ENCODE measurements around the gene PCNT. TPM values are rescaled to one million over a fixed set of nuclear protein-coding genes. Genes with fewer than 3 reads are reported as not detected.

PCNT gene
- total RNA-seq, 1 donor from 2014 or later, result 39.9 TPM

- Histone ChIP-seq H3K27ac (no peak overlapping the region), H3K4me3 (no peak overlapping the region), H3K27me3 (no peaks in the 10 kb centered on the region), H3K36me3 (peaks cover 44 to 66% of the 10 kb centered on the region in 2 donors), H3K4me1 (no peaks in the 10 kb centered on the region), H3K9me3 (no peaks in the 10 kb centered on the region)
- no peak for DNase-seq (ENCODE audit: low spot score in 2 of 2)
- no peak for TF ChIP-seq CTCF (IDR thresholded peaks at IDR 0.05)
- intact Hi-C loops (cut with DNase I), result no loop called here
These were observed 42.1 kb downstream of the PCNT start for GRCh38 chr21:46366091-46366490.

GRCh38 chr21:46366561-46366960 is 42.6 kb downstream of the PCNT start:
- intact Hi-C loops (cut with DNase I), result no loop called here
- no peaks in the 10 kb centered on the region for H3K27me3 ChIP-seq
- no peak for TF ChIP-seq CTCF (IDR thresholded peaks at IDR 0.05)
- no peak overlapping the region for H3K27ac ChIP-seq
- DNase-seq (ENCODE audit: low spot score in 2 of 2), result no peak
- no peaks in the 10 kb centered on the region for H3K4me1 ChIP-seq
- peaks cover 44 to 62% of the 10 kb centered on the region in 2 donors for H3K36me3 ChIP-seq
- no peaks in the 10 kb centered on the region for H3K9me3 ChIP-seq
- H3K4me3 ChIP-seq, result no peak overlapping the region

GRCh38 chr21:46366966-46367365 is 43.0 kb downstream of the PCNT start:
- intact Hi-C loops (cut with DNase I), result no loop called here
- no peaks in the 10 kb centered on the region for H3K9me3 ChIP-seq
- DNase-seq (ENCODE audit: low spot score in 2 of 2), result no peak
- H3K27me3 ChIP-seq, result no peaks in the 10 kb centered on the region
- H3K4me1 ChIP-seq, result no peaks in the 10 kb centered on the region
- no peak overlapping the region for H3K27ac ChIP-seq
- H3K4me3 ChIP-seq, result no peak overlapping the region
- TF ChIP-seq CTCF (IDR thresholded peaks at IDR 0.05), result no peak
- H3K36me3 ChIP-seq, result peaks cover 40 to 64% of the 10 kb centered on the region in 2 donors

- no peak for DNase-seq (ENCODE audit: low spot score in 2 of 2)
- Histone ChIP-seq H3K9me3 (no peaks in the 10 kb centered on the region), H3K36me3 (peaks cover 30 to 51% of the 10 kb centered on the region in 2 donors), H3K4me3 (no peak overlapping the region), H3K27ac (no peak overlapping the region), H3K4me1 (no peaks in the 10 kb centered on the region), H3K27me3 (no peaks in the 10 kb centered on the region)
- no peak for TF ChIP-seq CTCF (IDR thresholded peaks at IDR 0.05)
- intact Hi-C loops (cut with DNase I), result no loop called here
These were observed 44.8 kb downstream of the PCNT start for GRCh38 chr21:46368533-46369285.

- intact Hi-C loops (cut with DNase I), result no loop called here
- no peaks in the 10 kb centered on the region for H3K9me3 ChIP-seq
- H3K27me3 ChIP-seq, result no peaks in the 10 kb centered on the region
- no peaks in the 10 kb centered on the region for H3K4me1 ChIP-seq
- no peak for DNase-seq (ENCODE audit: low spot score in 2 of 2)
- H3K4me3 ChIP-seq, result no peak overlapping the region
- no peak overlapping the region for H3K27ac ChIP-seq
- no peak for TF ChIP-seq CTCF (IDR thresholded peaks at IDR 0.05)
- peaks cover 22 to 42% of the 10 kb centered on the region in 2 donors for H3K36me3 ChIP-seq
These were observed 45.7 kb downstream of the PCNT start for GRCh38 chr21:46369520-46370235.

Data from ascending aorta (tissue), 2 donors.